Esophagus muscularis mucosa (tissue), 4 donors: ENCODE results near the gene PCBP4. TPM values are rescaled to one million over a fixed set of nuclear protein-coding genes. Genes with fewer than 3 reads are reported as not detected.

ENCODE experiments used
- DNase-seq: peaks from one replicate; pipeline ENCODE4 v3.0.0-alpha.2; 2017; ENCODE audit errors: extremely low spot score
- H3K27ac ChIP-seq, 4 donors: fragments of 200-600 bp; sonication (generic); replicated peaks in 1 of 4; 1 replicate in 3 of 4; 2 replicates in 1 of 4; pipeline ENCODE4 v1.5.1; 2016 to 2019; ENCODE audit warnings: mild to moderate bottlenecking in 1 of 4
- H3K27me3 ChIP-seq, 4 donors: fragments of 200-600 bp; sonication (generic); one replicate each; pipeline versions ENCODE4 v1.5.1 to v1.6.0; 2016 to 2019
- H3K36me3 ChIP-seq, 4 donors: fragments of 200-600 bp; sonication (generic); one replicate each; pipeline ENCODE4 v1.5.1; 2016 to 2019
- H3K4me1 ChIP-seq, 4 donors: fragments of 200-600 bp; sonication (generic); one replicate each; pipeline ENCODE4 v1.5.1; 2016 to 2019
- H3K4me3 ChIP-seq, 4 donors: fragments of 200-600 bp; sonication (generic); 1 replicate in 2 of 4; 2 replicates in 2 of 4; pipeline ENCODE4 v1.5.1; 2016 to 2019; ENCODE audit warnings: mild to moderate bottlenecking in 4 of 4, moderate library complexity in 1 of 4
- H3K9me3 ChIP-seq, 4 donors: fragments of 200-600 bp; sonication (generic); 1 replicate in 3 of 4; 2 replicates in 1 of 4; pipeline ENCODE4 v1.5.1; 2016 to 2019
- EP300 ChIP-seq: sonication (generic); formaldehyde crosslinking; IDR thresholded peaks from one replicate; pipeline ENCODE4 v1.6.1; 2017; ENCODE audit warnings: antibody characterized with exemption
- POLR2A ChIP-seq: fragments of 450-650 bp; IDR thresholded peaks from one replicate; pipeline ENCODE4 v1.6.1; 2017; ENCODE audit warnings: antibody characterized with exemption, moderate library complexity, mild to moderate bottlenecking, low read depth
- POLR2AphosphoS5 ChIP-seq, 2 donors: sonication (generic); formaldehyde crosslinking; IDR thresholded peaks; one replicate each; pipeline ENCODE4 v1.6.1; 2017; ENCODE audit warnings: antibody characterized with exemption in 2 of 2
- WGBS: methylation state at CpG from one replicate; pipeline ENCODE4 v1.1.5; 2018; 5-methylcytosine and 5-hydroxymethylcytosine counted together
- intact Hi-C: fragments of 100-400 bp; cut with DNase I; formaldehyde crosslinking; loops from one replicate; pipeline ENCODE4 v1.15.1; 2023
- total RNA-seq, 4 donors: library from RNA; depleted of rRNA; stranded (reverse); fragments of >200 nt; gene quantifications; one replicate each; pipeline versions ENCODE4 v1.1.0 to v1.2.1, GENCODE V29; 2016
- TF ChIP-seq, protein P1 (sequence below), 3 experiments: fragments of 200-600 bp in 2 of 3; fragments of 450-650 bp in 1 of 3; sonication (generic) in 2 of 3; IDR thresholded peaks; one replicate each; pipeline ENCODE4 v1.5.1; 2017 to 2019; ENCODE audit warnings: antibody characterized with exemption in 3 of 3, mild to moderate bottlenecking in 2 of 3, moderate library complexity in 1 of 3

PCBP4 gene
- total RNA-seq, 4 donors from 2014 or later = 54.4 to 378 (median 139) TPM

GRCh38 chr3:52001443-52001974 lies 34.3 kb upstream of the PCBP4 start:
- under 1% methylated on average over 17 of the region's 18 CpGs for WGBS
- DNase-seq = peak; percentile 95
- Histone ChIP-seq H3K9me3 (no peaks in the 10 kb centered on the region), H3K4me3 (no peak overlapping the region), H3K36me3 (no peaks in the 10 kb centered on the region), H3K27me3 (peaks cover 0 to 31% (median 0%) of the 10 kb centered on the region in 4 donors), H3K27ac (no peak overlapping the region), H3K4me1 (peaks cover 23 to 32% (median 31%) of the 10 kb centered on the region in 4 donors)
- TF ChIP-seq EP300 = no peak
- TF ChIP-seq, protein P1, sequence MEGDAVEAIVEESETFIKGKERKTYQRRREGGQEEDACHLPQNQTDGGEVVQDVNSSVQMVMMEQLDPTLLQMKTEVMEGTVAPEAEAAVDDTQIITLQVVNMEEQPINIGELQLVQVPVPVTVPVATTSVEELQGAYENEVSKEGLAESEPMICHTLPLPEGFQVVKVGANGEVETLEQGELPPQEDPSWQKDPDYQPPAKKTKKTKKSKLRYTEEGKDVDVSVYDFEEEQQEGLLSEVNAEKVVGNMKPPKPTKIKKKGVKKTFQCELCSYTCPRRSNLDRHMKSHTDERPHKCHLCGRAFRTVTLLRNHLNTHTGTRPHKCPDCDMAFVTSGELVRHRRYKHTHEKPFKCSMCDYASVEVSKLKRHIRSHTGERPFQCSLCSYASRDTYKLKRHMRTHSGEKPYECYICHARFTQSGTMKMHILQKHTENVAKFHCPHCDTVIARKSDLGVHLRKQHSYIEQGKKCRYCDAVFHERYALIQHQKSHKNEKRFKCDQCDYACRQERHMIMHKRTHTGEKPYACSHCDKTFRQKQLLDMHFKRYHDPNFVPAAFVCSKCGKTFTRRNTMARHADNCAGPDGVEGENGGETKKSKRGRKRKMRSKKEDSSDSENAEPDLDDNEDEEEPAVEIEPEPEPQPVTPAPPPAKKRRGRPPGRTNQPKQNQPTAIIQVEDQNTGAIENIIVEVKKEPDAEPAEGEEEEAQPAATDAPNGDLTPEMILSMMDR (IDR thresholded peaks at IDR 0.05) = peak; percentile 85 to 94 (median 93)
- TF ChIP-seq POLR2AphosphoS5 (IDR thresholded peaks at IDR 0.05) = peak in 1 of 2 donors; percentile 32
- intact Hi-C loops = loop anchor here (1.0 to 10.0 kb wide), 3 partner anchors 122 to 343 kb away; no protein-coding TSS in a partner anchor

DNA sequence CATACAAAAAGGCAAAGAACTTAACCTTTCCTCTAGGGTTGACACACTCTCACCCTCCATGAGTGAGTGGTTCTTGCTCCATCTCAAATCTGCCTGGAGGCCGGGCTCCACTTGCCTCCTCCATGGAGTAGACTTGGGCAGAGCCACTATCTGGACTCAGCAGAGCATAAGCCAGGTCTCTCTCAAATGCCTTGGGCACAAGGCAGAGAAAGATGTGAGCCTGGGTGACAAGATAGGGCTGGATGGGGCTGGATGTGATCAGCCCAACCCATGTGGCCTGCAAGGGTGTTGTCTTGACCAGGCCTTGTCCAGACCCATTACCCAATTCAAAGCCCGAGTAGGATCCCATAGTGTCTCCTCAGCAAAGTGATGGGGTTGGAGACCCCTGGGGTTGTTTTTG lies 32.6 kb upstream of the PCBP4 start:
- Histone ChIP-seq H3K9me3 (no peaks in the 10 kb centered on the region), H3K27ac (no peak overlapping the region), H3K4me3 (no peak overlapping the region), H3K4me1 (peaks cover 10 to 26% (median 24%) of the 10 kb centered on the region in 4 donors), H3K36me3 (peaks cover 0 to 2% (median 1%) of the 10 kb centered on the region in 4 donors), H3K27me3 (peaks cover 0 to 31% (median 0%) of the 10 kb centered on the region in 4 donors)
- intact Hi-C loops = loop anchor here (10.0 kb wide), 1 partner anchor 345 kb away; no protein-coding TSS in a partner anchor
- 69% methylated on average over 2 of the region's 2 CpGs for WGBS
- TF ChIP-seq, protein P1 (IDR thresholded peaks at IDR 0.05) = no peak
- no peak for TF ChIP-seq POLR2AphosphoS5 (IDR thresholded peaks at IDR 0.05)
- TF ChIP-seq EP300 = no peak
- no peak for TF ChIP-seq POLR2A
- no peak for DNase-seq

- intact Hi-C loops = no loop called here
- Histone ChIP-seq H3K4me3 (no peak overlapping the region), H3K27ac (no peak overlapping the region), H3K4me1 (peaks cover 12 to 28% (median 27%) of the 10 kb centered on the region in 4 donors), H3K27me3 (peaks cover 0 to 31% (median 0%) of the 10 kb centered on the region in 4 donors), H3K9me3 (no peaks in the 10 kb centered on the region), H3K36me3 (peaks cover 9 to 13% (median 12%) of the 10 kb centered on the region in 4 donors)
- TF ChIP-seq, protein P1 (IDR thresholded peaks at IDR 0.05) = no peak
- no peak for TF ChIP-seq POLR2AphosphoS5 (IDR thresholded peaks at IDR 0.05)
- no peak for TF ChIP-seq EP300
- TF ChIP-seq POLR2A = no peak
- no peak for DNase-seq
- WGBS = 65% methylated on average over 7 of the region's 7 CpGs
Measured at GRCh38 chr3:51998774-51999173, 31.5 kb upstream of the PCBP4 start.

DNA sequence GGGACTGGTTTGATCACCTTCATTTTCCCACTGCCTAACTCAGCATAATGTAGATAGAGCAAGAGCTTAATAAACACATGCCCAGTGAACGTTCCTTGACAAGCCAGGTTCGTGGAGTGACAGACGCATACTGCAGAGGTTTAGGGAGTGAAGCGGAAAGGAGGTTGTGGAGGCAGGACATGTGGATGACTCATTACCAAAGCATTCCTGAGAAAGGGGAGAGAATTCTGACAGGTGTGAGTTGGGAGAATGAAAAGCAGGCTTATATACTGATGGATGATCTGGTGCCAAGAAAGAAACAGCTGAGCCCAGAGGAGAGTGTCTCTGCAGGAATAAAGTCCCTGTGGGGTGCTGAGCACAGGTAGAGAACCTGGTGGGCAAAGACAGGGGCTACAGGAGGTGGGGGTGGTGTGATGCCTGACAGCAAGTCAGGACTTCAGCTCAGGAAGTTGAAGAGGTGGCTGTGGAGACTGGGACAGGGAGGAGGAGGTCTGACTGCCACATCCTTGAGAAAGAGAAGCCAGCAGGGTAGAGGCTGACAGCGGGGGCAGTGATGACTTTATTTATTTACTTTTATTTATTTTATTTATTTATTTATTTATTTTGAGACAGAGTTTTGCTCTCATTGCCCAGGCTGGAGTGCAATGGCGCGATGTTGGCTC lies 30.8 kb upstream of the PCBP4 start:
- peaks cover 0 to 31% (median 0%) of the 10 kb centered on the region in 4 donors for H3K27me3 ChIP-seq
- H3K4me3 ChIP-seq = no peak overlapping the region
- WGBS = 55% methylated on average over 7 of the region's 7 CpGs
- peaks cover 15 to 20% (median 19%) of the 10 kb centered on the region in 4 donors for H3K36me3 ChIP-seq
- H3K4me1 ChIP-seq = peaks cover 12 to 34% (median 33%) of the 10 kb centered on the region in 4 donors
- DNase-seq = no peak
- intact Hi-C loops = no loop called here
- H3K27ac ChIP-seq = no peak overlapping the region
- TF ChIP-seq EP300 = no peak
- no peaks in the 10 kb centered on the region for H3K9me3 ChIP-seq

DNA sequence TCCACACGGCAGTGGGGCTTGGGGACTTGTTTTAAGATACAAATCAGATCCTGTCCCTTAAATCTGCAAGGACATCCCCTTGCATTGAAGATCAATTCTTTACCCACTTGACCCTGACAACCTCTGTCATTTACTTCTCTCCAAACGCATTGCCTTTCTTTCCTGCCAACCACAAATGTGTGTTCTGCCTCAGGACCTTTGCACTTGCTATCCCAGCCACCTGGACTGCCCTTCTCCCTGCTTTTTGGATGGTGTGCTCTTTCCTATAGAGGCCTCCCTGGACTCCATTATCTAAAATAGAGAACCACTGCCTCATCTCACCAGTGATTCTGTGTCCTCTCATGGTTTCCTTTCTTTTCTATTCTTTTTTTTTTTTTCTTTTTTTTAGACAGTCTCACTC lies 29.9 kb upstream of the PCBP4 start:
- no peak for DNase-seq
- peaks cover 0 to 31% (median 0%) of the 10 kb centered on the region in 4 donors for H3K27me3 ChIP-seq
- no peak overlapping the region for H3K27ac ChIP-seq
- H3K9me3 ChIP-seq = no peaks in the 10 kb centered on the region
- peaks cover 12 to 42% (median 37%) of the 10 kb centered on the region in 4 donors for H3K4me1 ChIP-seq
- TF ChIP-seq EP300 = no peak
- no peak for TF ChIP-seq POLR2AphosphoS5 (IDR thresholded peaks at IDR 0.05)
- TF ChIP-seq POLR2A = no peak
- TF ChIP-seq, protein P1 (IDR thresholded peaks at IDR 0.05) = no peak
- WGBS = 58% methylated on average over 2 of the region's 2 CpGs
- no peak overlapping the region for H3K4me3 ChIP-seq
- H3K36me3 ChIP-seq = peaks cover 23 to 28% (median 28%) of the 10 kb centered on the region in 4 donors
- intact Hi-C loops = no loop called here
